ENCODE data around the gene HSPA6. TPM values are rescaled to one million over a fixed set of nuclear protein-coding genes. Genes with fewer than 3 reads are reported as not detected.
A peak's percentile ranks its signal among the peaks of the same experiment; 100 is the strongest.

The HSPA6 gene
- polyA plus RNA-seq, 1 experiment: 0.27 TPM

DNA sequence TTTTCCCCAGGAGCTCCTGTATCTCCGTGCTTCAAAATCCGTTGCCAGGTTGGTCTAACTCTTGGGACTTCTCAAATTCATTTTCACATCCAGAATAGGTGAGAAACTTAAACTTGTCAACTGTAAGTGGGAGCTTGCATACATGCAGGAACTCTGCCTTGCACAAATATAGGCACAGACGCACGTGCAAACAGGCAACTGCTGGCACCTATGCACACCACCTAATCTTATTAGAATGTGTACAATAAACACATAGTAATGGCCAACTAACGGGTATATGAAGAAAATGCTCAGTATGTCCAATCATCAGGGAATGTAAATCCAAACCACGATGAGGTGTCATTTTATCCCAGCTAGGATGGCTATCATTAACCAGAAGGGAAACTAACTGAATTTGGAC, 41.7 kb upstream of the HSPA6 start:
- ChIA-PET CTCF (interaction anchor here (0.7 kb wide), 1 partner anchor 259 kb away, joined by 4 read pairs; no protein-coding TSS in a partner anchor), POLR2A (no interaction called here)
- TF ChIP-seq, protein P1, sequence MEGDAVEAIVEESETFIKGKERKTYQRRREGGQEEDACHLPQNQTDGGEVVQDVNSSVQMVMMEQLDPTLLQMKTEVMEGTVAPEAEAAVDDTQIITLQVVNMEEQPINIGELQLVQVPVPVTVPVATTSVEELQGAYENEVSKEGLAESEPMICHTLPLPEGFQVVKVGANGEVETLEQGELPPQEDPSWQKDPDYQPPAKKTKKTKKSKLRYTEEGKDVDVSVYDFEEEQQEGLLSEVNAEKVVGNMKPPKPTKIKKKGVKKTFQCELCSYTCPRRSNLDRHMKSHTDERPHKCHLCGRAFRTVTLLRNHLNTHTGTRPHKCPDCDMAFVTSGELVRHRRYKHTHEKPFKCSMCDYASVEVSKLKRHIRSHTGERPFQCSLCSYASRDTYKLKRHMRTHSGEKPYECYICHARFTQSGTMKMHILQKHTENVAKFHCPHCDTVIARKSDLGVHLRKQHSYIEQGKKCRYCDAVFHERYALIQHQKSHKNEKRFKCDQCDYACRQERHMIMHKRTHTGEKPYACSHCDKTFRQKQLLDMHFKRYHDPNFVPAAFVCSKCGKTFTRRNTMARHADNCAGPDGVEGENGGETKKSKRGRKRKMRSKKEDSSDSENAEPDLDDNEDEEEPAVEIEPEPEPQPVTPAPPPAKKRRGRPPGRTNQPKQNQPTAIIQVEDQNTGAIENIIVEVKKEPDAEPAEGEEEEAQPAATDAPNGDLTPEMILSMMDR (IDR thresholded peaks at IDR 0.05; ENCODE audit: low read depth, low read length): no peak
- no peak for DNase-seq (ENCODE audit: low read depth, low spot score)
- Histone ChIP-seq H3K27me3 (ENCODE audit: control insufficient read depth, insufficient read depth, low read length) (peaks cover 10% of the 10 kb centered on the region), H3K27ac (ENCODE audit: low read depth, low read length) (no peak overlapping the region), H3K9me3 (ENCODE audit: control insufficient read depth, insufficient read depth, low read length) (peaks cover 4% of the 10 kb centered on the region; the same call in 1 of the 2 replicates), H3K4me3 (ENCODE audit: low read depth, low read length) (no peak overlapping the region)

DNA sequence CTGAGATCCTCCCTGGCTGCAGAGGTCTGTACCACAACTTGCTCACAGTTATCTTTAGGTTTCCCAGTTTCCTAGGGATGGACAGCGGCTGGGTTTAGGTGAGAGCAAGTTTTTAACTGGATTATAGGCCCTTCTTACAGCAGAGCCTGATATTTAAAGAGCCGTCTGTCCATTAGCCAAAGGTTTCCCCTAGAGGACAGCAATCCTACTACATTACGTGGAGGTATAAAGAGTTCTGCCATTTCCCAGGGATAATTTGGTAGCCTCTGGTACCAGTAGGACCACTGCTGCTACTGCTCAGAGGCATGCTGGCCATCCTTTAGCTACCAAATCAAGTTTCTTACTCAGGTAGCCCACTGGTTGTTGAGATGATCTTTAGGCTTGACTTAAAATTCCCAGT, 41.0 kb upstream of the HSPA6 start:
- ChIA-PET CTCF (interaction anchor here (1.7 to 3.3 kb wide), 2 partner anchors 25 to 256 kb away, joined by 5 to 28 read pairs; no protein-coding TSS in a partner anchor), POLR2A (no interaction called here)
- TF ChIP-seq, protein P1 (IDR thresholded peaks at IDR 0.05; ENCODE audit: low read depth, low read length): no peak
- DNase-seq (ENCODE audit: low read depth, low spot score): no peak
- peaks cover 12% of the 10 kb centered on the region for H3K27me3 ChIP-seq (ENCODE audit: control insufficient read depth, insufficient read depth, low read length)
- peaks cover 4% of the 10 kb centered on the region; the same call in 1 of the 2 replicates for H3K9me3 ChIP-seq (ENCODE audit: control insufficient read depth, insufficient read depth, low read length)
- H3K4me3 ChIP-seq (ENCODE audit: low read depth, low read length): no peak overlapping the region
- H3K27ac ChIP-seq (ENCODE audit: low read depth, low read length): no peak overlapping the region

DNA sequence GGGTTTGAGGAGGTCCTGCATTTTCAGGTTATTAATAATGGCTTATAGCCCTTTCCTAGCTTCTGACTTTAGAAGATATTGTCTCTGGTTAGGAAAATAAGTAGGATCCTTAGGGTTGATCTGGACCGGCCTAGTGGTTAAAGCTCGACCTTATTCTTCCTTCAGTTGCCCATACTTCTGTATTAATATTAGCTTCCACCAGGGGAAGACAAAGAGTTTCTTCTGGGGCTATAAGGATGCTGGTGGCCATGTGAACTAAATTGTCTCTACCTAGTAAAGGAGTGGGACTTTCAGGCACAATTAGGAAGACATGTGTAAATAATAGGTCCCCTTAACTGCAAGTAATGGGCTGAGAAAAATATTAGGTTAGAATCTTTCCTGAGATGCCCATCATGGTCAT, 39.7 kb upstream of the HSPA6 start:
- Histone ChIP-seq H3K27me3 (ENCODE audit: control insufficient read depth, insufficient read depth, low read length) (peaks cover 23% of the 10 kb centered on the region), H3K27ac (ENCODE audit: low read depth, low read length) (no peak overlapping the region), H3K4me3 (ENCODE audit: low read depth, low read length) (no peak overlapping the region), H3K9me3 (ENCODE audit: control insufficient read depth, insufficient read depth, low read length) (no peaks in the 10 kb centered on the region; the same call in 1 of the 2 replicates)
- POLR2A ChIA-PET: no interaction called here
- DNase-seq (ENCODE audit: low read depth, low spot score): no peak
- CTCF ChIA-PET: interaction anchor here (0.6 to 3.3 kb wide), 3 partner anchors 13 to 255 kb away, joined by 3 to 28 read pairs (median 5); no protein-coding TSS in a partner anchor
- TF ChIP-seq, protein P1 (IDR thresholded peaks at IDR 0.05; ENCODE audit: low read depth, low read length): peak; percentile 40

DNA sequence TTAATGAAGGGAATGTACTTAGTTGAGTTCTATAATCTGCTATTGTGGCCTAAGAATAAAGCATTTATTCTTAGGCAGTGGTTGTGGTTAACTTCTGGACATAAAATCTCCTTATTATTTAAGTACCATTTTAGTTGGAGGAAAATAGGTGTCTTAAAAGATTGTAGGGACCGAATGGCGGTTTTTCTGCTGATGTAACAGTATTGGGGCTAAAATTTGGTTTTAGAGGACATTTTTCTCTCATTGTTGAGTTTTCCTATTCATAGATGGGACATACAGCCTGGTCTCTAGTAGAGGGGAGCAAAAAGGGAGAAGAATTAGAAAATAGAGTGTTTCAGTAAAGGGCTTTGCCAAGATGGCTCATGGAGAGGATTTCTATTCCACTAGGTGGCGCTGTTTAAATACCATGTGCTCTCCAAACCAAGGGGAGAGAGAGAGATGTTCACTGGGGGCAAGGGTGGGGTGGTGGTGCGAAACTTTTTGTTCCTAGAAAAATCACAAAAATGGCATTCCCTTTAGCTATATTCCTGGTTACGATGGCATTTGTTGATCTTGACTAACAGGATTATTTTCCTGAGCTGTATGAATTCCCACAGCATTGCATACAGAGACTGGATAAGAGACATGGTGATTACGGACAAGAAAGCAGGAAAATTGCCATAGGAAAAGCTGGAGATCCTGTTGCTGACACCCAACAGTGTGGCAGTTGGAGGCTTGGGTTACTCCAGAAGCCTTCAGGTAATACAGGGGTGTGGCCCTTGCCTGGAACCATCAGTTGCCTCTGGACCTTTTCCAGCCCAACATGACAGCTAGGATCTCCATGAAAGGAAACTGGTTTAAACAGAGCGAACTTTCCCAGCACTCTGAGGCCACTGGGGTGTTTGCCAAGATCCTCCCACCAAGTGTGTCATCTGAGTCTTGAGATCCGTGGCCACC, 37.3 kb upstream of the HSPA6 start:
- H3K4me3 ChIP-seq (ENCODE audit: low read depth, low read length): peak overlapping the region; percentile 37
- H3K27ac ChIP-seq (ENCODE audit: low read depth, low read length): no peak overlapping the region
- ChIA-PET POLR2A (no interaction called here), CTCF (interaction anchor here (0.6 to 5.1 kb wide), 20 partner anchors 13 to 551 kb away, joined by 3 to 70 read pairs (median 5); partner anchors contain the start of genes FCGR2A, HSPA6 and TOMM40L)
- H3K9me3 ChIP-seq (ENCODE audit: control insufficient read depth, insufficient read depth, low read length): no peaks in the 10 kb centered on the region
- TF ChIP-seq, protein P1 (IDR thresholded peaks at IDR 0.05; ENCODE audit: low read depth, low read length): peak; percentile 79
- DNase-seq (ENCODE audit: low read depth, low spot score): peak; percentile 43
- peaks cover 32% of the 10 kb centered on the region for H3K27me3 ChIP-seq (ENCODE audit: control insufficient read depth, insufficient read depth, low read length)

DNA sequence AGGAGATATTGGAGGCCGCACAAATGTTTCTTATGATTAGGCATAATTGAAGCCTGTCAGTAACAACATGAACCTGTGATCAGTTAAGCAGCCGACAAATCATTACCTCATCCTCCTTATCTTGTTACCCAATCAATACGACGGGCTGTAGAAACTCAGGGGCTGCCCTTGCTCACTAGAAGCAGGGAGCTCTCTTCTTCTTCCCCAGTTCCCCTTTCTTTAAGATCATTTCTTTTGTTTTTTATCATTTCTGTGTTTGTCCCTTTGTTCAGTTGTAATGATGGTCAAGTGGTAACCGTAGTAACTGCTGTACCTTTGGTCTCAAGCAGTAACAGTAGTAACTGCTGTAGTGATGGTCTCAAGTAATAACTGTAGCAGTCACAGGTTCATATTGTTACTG, 32.9 kb upstream of the HSPA6 start:
- POLR2A ChIA-PET: no interaction called here
- no peak overlapping the region for H3K27ac ChIP-seq (ENCODE audit: low read depth, low read length)
- no peaks in the 10 kb centered on the region for H3K9me3 ChIP-seq (ENCODE audit: control insufficient read depth, insufficient read depth, low read length)
- CTCF ChIA-PET: interaction anchor here (5.1 kb wide), 1 partner anchor 249 kb away, joined by 70 read pairs; no protein-coding TSS in a partner anchor
- H3K27me3 ChIP-seq (ENCODE audit: control insufficient read depth, insufficient read depth, low read length): peaks cover 30% of the 10 kb centered on the region
- TF ChIP-seq, protein P1 (IDR thresholded peaks at IDR 0.05; ENCODE audit: low read depth, low read length): no peak
- DNase-seq (ENCODE audit: low read depth, low spot score): no peak
- no peak overlapping the region for H3K4me3 ChIP-seq (ENCODE audit: low read depth, low read length)

All from AG04450 (cell line).